ENCODE data around the gene C1orf210. TPM values are rescaled to one million over a fixed set of nuclear protein-coding genes. Genes with fewer than 3 reads are reported as not detected.

Gene C1orf210
- polyA plus RNA-seq, 1 experiment: not detected

DNA sequence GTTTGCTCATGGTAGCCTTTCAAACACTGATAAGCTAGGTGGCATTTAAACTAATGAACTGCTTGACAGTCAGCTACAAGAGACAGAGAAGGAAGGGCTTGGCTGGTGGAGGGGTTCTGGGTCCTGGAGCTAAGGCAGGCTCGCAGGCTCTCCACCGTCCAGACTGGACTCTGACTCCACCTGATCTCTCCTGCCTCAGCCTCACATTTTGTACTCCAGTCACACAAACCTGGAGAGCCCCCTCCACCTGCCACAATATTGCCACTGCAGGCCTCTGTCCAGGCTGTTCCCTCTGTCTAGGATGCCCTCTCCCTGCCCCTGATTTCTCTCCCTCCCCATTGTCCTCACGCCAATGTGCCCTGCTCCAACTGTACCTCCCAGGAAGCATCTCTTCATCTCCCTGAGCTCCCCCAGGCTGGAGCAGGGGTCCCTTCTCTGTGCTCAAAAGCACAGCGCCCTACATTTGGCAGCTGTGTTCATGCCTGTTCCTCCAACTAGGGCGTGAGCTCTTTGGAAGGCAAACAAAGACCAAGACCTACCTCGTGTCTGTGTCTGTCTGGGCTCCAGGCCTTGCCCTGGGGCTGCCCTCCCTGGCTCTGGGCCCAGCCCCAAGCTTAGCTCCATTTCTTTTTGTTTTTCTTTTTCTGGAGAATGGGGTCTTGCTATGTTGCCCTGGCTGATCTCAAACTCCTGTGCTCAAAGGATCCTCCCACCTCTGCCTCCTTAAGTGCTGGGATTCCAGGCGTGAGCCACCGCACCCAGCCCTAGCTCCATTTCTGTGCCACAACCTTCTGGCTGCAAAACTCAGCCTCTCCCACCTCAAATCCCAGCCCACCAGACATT is 18.3 kb upstream of the C1orf210 start:
- Histone ChIP-seq H3K9me3 (ENCODE audit: control insufficient read depth, insufficient read depth, low read length) (no peaks in the 10 kb centered on the region), H3K27ac (ENCODE audit: low read depth, low read length) (peak overlapping the region; percentile 31), H3K4me3 (ENCODE audit: low read depth, low read length) (no peak overlapping the region), H3K27me3 (ENCODE audit: control insufficient read depth, insufficient read depth, low read length) (peaks cover 3% of the 10 kb centered on the region)
- POLR2A ChIA-PET: interaction anchor here (0.7 kb wide), 1 partner anchor 135 kb away, joined by 3 read pairs; no protein-coding TSS in a partner anchor
- TF ChIP-seq, protein P1, sequence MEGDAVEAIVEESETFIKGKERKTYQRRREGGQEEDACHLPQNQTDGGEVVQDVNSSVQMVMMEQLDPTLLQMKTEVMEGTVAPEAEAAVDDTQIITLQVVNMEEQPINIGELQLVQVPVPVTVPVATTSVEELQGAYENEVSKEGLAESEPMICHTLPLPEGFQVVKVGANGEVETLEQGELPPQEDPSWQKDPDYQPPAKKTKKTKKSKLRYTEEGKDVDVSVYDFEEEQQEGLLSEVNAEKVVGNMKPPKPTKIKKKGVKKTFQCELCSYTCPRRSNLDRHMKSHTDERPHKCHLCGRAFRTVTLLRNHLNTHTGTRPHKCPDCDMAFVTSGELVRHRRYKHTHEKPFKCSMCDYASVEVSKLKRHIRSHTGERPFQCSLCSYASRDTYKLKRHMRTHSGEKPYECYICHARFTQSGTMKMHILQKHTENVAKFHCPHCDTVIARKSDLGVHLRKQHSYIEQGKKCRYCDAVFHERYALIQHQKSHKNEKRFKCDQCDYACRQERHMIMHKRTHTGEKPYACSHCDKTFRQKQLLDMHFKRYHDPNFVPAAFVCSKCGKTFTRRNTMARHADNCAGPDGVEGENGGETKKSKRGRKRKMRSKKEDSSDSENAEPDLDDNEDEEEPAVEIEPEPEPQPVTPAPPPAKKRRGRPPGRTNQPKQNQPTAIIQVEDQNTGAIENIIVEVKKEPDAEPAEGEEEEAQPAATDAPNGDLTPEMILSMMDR (IDR thresholded peaks at IDR 0.05; ENCODE audit: low read depth, low read length): no peak
- CTCF ChIA-PET: no interaction called here
- no peak for DNase-seq (ENCODE audit: low read depth, low spot score)

DNA sequence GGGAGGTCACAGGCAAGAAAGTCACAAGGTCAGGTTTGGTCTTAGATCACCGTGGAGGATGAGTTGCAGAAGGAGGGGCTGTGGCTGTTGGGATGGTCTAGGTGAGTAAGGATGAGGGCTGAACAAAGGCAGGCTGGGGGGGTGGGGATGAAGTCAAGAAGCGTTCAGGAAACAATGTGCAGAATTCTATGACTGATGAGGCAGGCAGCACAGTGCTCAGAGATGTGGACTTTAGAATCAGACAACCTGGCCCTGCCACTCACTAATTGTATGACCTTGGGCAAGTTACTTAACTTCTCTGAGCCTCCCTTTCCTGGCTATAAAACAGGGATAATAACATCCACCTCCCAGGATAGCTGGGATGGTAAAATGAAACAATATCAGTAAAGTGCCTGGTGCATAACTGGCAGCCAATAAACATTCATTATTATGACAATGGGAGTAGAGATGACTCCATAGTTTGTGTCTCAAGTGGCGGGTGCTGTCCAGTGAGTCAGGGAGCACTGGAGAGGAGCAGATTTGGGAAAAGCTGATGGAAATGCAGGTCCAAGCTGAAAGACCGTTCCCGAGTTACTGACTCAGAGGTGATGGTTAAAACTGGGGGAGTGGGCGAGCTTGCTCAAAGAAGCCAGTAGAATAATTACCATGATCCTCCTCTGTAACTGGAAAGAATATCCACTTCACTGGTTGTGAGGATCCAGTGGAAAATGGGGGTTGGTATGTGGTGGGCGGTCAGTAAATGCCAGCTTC is 17.5 kb upstream of the C1orf210 start:
- Histone ChIP-seq H3K27me3 (ENCODE audit: control insufficient read depth, insufficient read depth, low read length) (peaks cover 3% of the 10 kb centered on the region), H3K4me3 (ENCODE audit: low read depth, low read length) (no peak overlapping the region), H3K9me3 (ENCODE audit: control insufficient read depth, insufficient read depth, low read length) (no peaks in the 10 kb centered on the region), H3K27ac (ENCODE audit: low read depth, low read length) (peak overlapping the region; percentile 31)
- DNase-seq (ENCODE audit: low read depth, low spot score): no peak
- TF ChIP-seq, protein P1 (IDR thresholded peaks at IDR 0.05; ENCODE audit: low read depth, low read length): no peak
- POLR2A ChIA-PET: no interaction called here
- CTCF ChIA-PET: no interaction called here

DNA sequence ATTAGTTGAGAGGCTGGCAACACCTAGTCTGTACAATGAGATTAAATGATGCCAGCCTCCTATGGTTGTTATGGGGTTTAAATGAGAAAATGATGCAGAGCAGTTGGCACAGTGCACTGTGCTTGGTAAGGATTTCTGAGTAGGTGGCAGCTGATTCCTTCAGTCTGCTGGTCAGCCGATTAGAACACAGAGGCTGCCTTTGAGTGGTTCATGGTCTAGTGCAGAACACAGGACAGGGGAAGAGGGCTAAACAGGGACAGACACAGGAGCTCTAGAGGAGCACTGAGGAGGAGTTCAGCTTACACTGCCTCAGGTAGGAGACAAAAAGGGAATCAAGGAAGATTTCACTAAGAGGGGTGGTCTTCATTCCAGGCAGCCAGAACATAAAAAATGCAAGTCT is 16.8 kb upstream of the C1orf210 start:
- Histone ChIP-seq H3K27me3 (ENCODE audit: control insufficient read depth, insufficient read depth, low read length) (peaks cover 3% of the 10 kb centered on the region), H3K4me3 (ENCODE audit: low read depth, low read length) (no peak overlapping the region), H3K27ac (ENCODE audit: low read depth, low read length) (no peak overlapping the region), H3K9me3 (ENCODE audit: control insufficient read depth, insufficient read depth, low read length) (no peaks in the 10 kb centered on the region)
- no peak for DNase-seq (ENCODE audit: low read depth, low spot score)
- TF ChIP-seq, protein P1 (IDR thresholded peaks at IDR 0.05; ENCODE audit: low read depth, low read length): no peak
- ChIA-PET POLR2A (no interaction called here), CTCF (interaction anchor here (0.6 kb wide), 1 partner anchor 349 kb away, joined by 3 read pairs; no protein-coding TSS in a partner anchor)

DNA sequence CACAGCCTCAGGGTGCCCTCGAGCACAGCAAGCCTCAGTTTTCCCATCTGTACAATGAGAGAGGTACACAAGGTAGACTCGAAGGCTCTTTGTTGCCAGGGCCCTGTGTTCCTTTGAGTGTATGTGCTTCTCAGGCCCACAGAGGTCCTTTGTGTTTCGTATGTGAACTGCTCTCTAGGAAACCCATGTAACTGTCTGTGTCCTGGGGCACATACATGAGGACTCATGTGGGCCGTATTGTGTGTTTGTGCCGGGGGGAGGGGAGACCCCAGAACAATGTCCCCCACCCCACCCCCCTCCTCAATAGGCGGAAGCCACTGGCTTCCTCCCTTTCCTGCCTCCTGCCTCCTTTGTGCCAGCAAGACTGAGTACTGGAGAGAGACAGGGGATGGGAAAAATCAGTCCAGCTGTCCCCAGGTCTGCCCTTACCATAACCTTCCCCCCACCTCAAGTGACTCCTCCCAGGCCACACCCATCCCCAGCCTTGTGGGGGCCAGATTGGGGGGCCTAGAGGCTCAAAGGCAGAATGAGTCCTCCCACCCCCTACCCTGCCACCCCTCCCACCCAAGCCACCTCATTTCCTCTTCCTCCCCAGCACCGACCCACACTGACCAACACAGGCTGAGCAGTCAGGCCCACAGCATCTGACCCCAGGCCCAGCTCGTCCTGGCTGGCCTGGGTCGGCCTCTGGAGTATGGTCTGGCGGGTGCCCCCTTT is 15.2 kb upstream of the C1orf210 start, which contains the start of gene TIE1:
Gene TIE1, plus strand, starts transcription at position 605 of the 717 bp plus-strand sequence. Its CDS starts 90 bp downstream, at position 695.
- Histone ChIP-seq H3K27me3 (ENCODE audit: control insufficient read depth, insufficient read depth, low read length) (peaks cover under 1% of the 10 kb centered on the region), H3K9me3 (ENCODE audit: control insufficient read depth, insufficient read depth, low read length) (no peaks in the 10 kb centered on the region), H3K27ac (ENCODE audit: low read depth, low read length) (no peak within 1 kb of the TSS), H3K4me3 (ENCODE audit: low read depth, low read length) (no peak within 1 kb of the TSS)
- ChIA-PET POLR2A (no interaction called here), CTCF (no interaction called here)
- TF ChIP-seq, protein P1 (IDR thresholded peaks at IDR 0.05; ENCODE audit: low read depth, low read length): no peak
- DNase-seq (ENCODE audit: low read depth, low spot score): no peak

All from AG04450 (cell line).